ENCODE results near the gene PLCXD3. TPM values are rescaled to one million over a fixed set of nuclear protein-coding genes. Genes with fewer than 3 reads are reported as not detected.

Gene PLCXD3
- total RNA-seq, 4 donors from 2014 or later: 0.62 to 5.1 (median 2.3) TPM

GRCh38 chr5:41347569-41347968, 162.8 kb downstream of the PLCXD3 start:
- Histone ChIP-seq H3K27me3 (no peaks in the 10 kb centered on the region), H3K9me3 (no peaks in the 10 kb centered on the region), H3K4me3 (no peak overlapping the region), H3K27ac (no peak overlapping the region), H3K4me1 (no peaks in the 10 kb centered on the region), H3K36me3 (no peaks in the 10 kb centered on the region)
- ATAC-seq: no peak
- TF ChIP-seq CTCF (IDR thresholded peaks at IDR 0.05): no peak
- no peak for TF ChIP-seq POLR2AphosphoS5 (IDR thresholded peaks at IDR 0.05)
- TF ChIP-seq EP300 (IDR thresholded peaks at IDR 0.05): no peak
- TF ChIP-seq POLR2A (IDR thresholded peaks at IDR 0.05): no peak
- 88 to 89% methylated on average over 1 of the region's 1 CpG for WGBS, 2 donors (ENCODE audit: low coverage in 1 of 2)

DNA sequence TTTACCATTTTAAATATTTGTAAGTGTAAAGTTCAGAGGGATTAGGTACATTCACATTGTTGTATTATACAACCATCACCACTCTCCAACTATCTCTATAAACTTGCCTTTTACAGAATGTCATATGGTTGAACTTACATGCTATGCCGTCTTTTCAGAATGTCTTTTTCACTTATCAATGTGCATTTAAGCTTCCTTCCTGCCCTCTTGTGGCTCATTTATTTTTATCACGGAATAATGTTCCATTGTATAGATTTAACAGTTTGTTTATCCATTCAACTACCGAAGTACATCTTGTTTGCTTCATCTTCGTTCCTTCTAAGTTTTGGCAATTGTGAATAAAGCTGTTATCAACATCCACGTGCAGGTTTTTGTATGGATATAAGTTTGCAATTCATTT, 163.8 kb downstream of the PLCXD3 start:
- H3K4me1 ChIP-seq: no peaks in the 10 kb centered on the region
- H3K27me3 ChIP-seq: no peaks in the 10 kb centered on the region
- H3K36me3 ChIP-seq: no peaks in the 10 kb centered on the region
- H3K9me3 ChIP-seq: no peaks in the 10 kb centered on the region
- no peak for TF ChIP-seq POLR2A (IDR thresholded peaks at IDR 0.05)
- TF ChIP-seq POLR2AphosphoS5 (IDR thresholded peaks at IDR 0.05): no peak
- TF ChIP-seq EP300 (IDR thresholded peaks at IDR 0.05): no peak
- TF ChIP-seq CTCF (IDR thresholded peaks at IDR 0.05): no peak
- WGBS, 2 donors (ENCODE audit: low coverage in 1 of 2): 17 to 18% methylated on average over 5 of the region's 5 CpGs
- no peak overlapping the region for H3K27ac ChIP-seq
- ATAC-seq: no peak
- no peak overlapping the region for H3K4me3 ChIP-seq

DNA sequence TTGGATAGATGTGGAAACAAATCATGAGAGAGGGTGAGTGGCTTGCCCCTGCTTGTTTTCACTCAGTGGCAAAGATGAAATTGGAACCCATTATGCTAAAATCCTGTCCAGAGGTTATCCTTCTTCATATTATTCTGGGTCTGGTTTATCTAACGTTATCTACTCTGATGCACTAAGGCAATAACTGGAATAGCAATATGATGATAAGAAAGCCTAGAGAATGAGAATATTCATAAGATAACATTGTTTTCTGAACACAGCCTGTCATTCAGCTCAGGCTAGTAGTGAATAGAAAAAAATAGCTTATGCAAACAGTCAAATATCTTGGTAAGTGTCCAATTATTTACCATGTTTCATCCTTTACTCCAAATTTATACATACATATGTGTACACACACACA, 165.1 kb downstream of the PLCXD3 start:
- Histone ChIP-seq H3K27ac (no peak overlapping the region), H3K4me1 (no peaks in the 10 kb centered on the region), H3K9me3 (no peaks in the 10 kb centered on the region), H3K4me3 (no peak overlapping the region), H3K27me3 (no peaks in the 10 kb centered on the region), H3K36me3 (no peaks in the 10 kb centered on the region)
- no peak for ATAC-seq
- no peak for TF ChIP-seq POLR2AphosphoS5 (IDR thresholded peaks at IDR 0.05)
- no peak for TF ChIP-seq POLR2A (IDR thresholded peaks at IDR 0.05)
- no peak for TF ChIP-seq EP300 (IDR thresholded peaks at IDR 0.05)
- no peak for TF ChIP-seq CTCF (IDR thresholded peaks at IDR 0.05)
- WGBS, 2 donors (ENCODE audit: low coverage in 1 of 2): 57 to 69% methylated on average over 1 of the region's 1 CpG

DNA sequence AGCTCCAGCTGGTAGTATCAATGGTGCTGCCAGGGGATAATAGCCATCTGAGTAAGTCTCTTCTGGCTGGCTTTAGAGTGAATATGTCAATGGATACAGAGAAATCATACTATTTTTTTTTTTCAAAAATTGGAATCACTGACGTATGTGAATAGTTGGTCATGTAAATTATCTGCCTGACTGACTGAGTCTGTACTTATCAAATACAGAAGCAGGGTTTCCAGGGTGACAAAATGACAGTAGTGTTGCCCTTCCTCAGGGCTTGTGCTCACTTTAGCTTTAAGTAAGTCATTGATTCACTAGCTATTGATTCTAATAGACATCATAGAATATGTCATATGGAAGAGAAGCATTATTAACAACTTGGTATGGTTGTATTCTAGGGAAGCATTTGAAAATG, 171.1 kb downstream of the PLCXD3 start:
- WGBS, 2 donors (ENCODE audit: low coverage in 1 of 2): 60 to 65% methylated on average over 1 of the region's 1 CpG
- no peak overlapping the region for H3K27ac ChIP-seq
- no peak for ATAC-seq

More for the DNA sequence above, 171.1 kb downstream of the PLCXD3 start:
- H3K27me3 ChIP-seq: no peaks in the 10 kb centered on the region
- H3K4me1 ChIP-seq: no peaks in the 10 kb centered on the region
- TF ChIP-seq EP300 (IDR thresholded peaks at IDR 0.05): no peak
- TF ChIP-seq CTCF (IDR thresholded peaks at IDR 0.05): no peak
- no peak for TF ChIP-seq POLR2AphosphoS5 (IDR thresholded peaks at IDR 0.05)
- TF ChIP-seq POLR2A (IDR thresholded peaks at IDR 0.05): no peak
- no peaks in the 10 kb centered on the region for H3K9me3 ChIP-seq
- no peaks in the 10 kb centered on the region for H3K36me3 ChIP-seq
- no peak overlapping the region for H3K4me3 ChIP-seq

Data from gastroesophageal sphincter (tissue), 4 donors.